ENCODE data around the gene TMEM259. TPM values are rescaled to one million over a fixed set of nuclear protein-coding genes. Genes with fewer than 3 reads are reported as not detected.

The TMEM259 gene
- total and polyA plus RNA-seq, 9 of the 15 experiments (the other 6 are each of a cell fraction or from before 2014, with no cell fraction given) = 0.52 to 231 (median 63.6) TPM

- ChIA-PET POLR2A (interaction anchor here (0.6 to 1.9 kb wide), 11 partner anchors 8 to 78 kb away, joined by 3 to 8 read pairs (median 4); no protein-coding TSS in a partner anchor), CTCF (ENCODE audit: low intra/inter-chr PET ratio) (interaction anchor here (0.6 kb wide), 1 partner anchor 488 kb away, joined by 3 read pairs; the partner anchor contains the start of gene APC2)
- peaks cover 47% of the 10 kb centered on the region for H3K79me2 ChIP-seq (ENCODE audit: control insufficient read depth, insufficient read depth, low read length)
- WGBS (ENCODE audit: insufficient coverage, low coverage, missing lambda C conversion rate) = 20% methylated on average over 9 of the region's 14 CpGs
- no peak overlapping the region for H2AFZ ChIP-seq (ENCODE audit: low read depth, low read length)
- H3K27me3 ChIP-seq (ENCODE audit: control insufficient read depth in 2 of 2, insufficient read depth in 2 of 2, low read length in 2 of 2) = no peaks in the 10 kb centered on the region
- DNase-seq (ENCODE audit: extremely low read depth in 1 of 4, low spot score in 3 of 4) = peak; percentile 87 to 97 (median 92)
- no peaks in the 10 kb centered on the region for H4K20me1 ChIP-seq (replicated peaks; ENCODE audit: control insufficient read depth, insufficient read depth, low read length)
- peak; percentile 95 for FAIRE-seq
- in situ Hi-C loops (cut with MboI) = no loop called here
- H3K4me1 ChIP-seq (replicated peaks in 1 of 2; ENCODE audit: control insufficient read depth in 2 of 2, insufficient read depth in 2 of 2, low read length in 2 of 2) = peaks cover 38 to 74% of the 10 kb centered on the region in 2 experiments
- peak overlapping the region; percentile 65 for H3K27ac ChIP-seq (ENCODE audit: extremely low read depth, low read depth, low read length)
- peak overlapping the region; percentile 21; the same call in 1 of the 2 replicates for H3K4me2 ChIP-seq (ENCODE audit: insufficient read depth, low read length)
- no peak overlapping the region for H3K9ac ChIP-seq (ENCODE audit: insufficient read depth in 1 of 2, low read depth in 2 of 2, low read length in 2 of 2)
- no peak overlapping the region for H3K4me3 ChIP-seq
- H3K9me3 ChIP-seq (replicated peaks; ENCODE audit: control insufficient read depth, insufficient read depth, low read depth, low read length) = peaks cover 12% of the 10 kb centered on the region
- peak; percentile 87 for ATAC-seq
- no peaks in the 10 kb centered on the region for H3K9me1 ChIP-seq (ENCODE audit: control insufficient read depth, insufficient read depth, low read length)
- peaks cover 69% of the 10 kb centered on the region; the same call in 2 of the 3 replicates for H3K36me3 ChIP-seq (ENCODE audit: control insufficient read depth, insufficient read depth, low read length)
- BruUV-seq (replicated peaks) = no TSS peak
- intact Hi-C loops (cut with micrococcal nuclease) = no loop called here
- TF ChIP-seq E2F1 (CRISPR knock-in tag; IDR thresholded peaks at IDR 0.05) (no peak), MYC (IDR thresholded peaks at IDR 0.05; ENCODE audit: low read depth, low read length) (no peak), MYC (CRISPR knock-in tag; IDR thresholded peaks at IDR 0.05; ENCODE audit: borderline replicate concordance, low read depth) (no peak), MITF (IDR thresholded peaks at IDR 0.05) (peak; percentile 43; the same call in 1 of the 2 replicates), PCBP2 (IDR thresholded peaks at IDR 0.05; ENCODE audit: low read depth, low read length, poor library complexity, severe bottlenecking) (no peak), SMARCC2 (IDR thresholded peaks at IDR 0.05; ENCODE audit: low read depth) (no peak), ZSCAN32 (CRISPR knock-in tag; IDR thresholded peaks at IDR 0.05) (no peak), ZNF449 (CRISPR knock-in tag; IDR thresholded peaks at IDR 0.05) (no peak), TAL1 (IDR thresholded peaks at IDR 0.05) (peak; percentile 72), CTBP1 (IDR thresholded peaks at IDR 0.05; ENCODE audit: borderline replicate concordance) (peak; percentile 99), ELF1 (tag; IDR thresholded peaks at IDR 0.05) (no peak), SREBF2 (CRISPR knock-in tag; IDR thresholded peaks at IDR 0.05) (no peak), XRCC4 (IDR thresholded peaks at IDR 0.05; ENCODE audit: extremely low read depth, insufficient read depth, insufficient read length) (no peak), FUS (optimal IDR thresholded peaks at IDR 0.05; ENCODE audit: low read depth, low read length) (no peak), ZNF444 (CRISPR knock-in tag; IDR thresholded peaks at IDR 0.05) (no peak)
Observed at GRCh38 chr19:961866-962620, 58.9 kb downstream of the TMEM259 start.
